GM10248 (cell line): ENCODE data around the gene IL34.

Experiments used
- CTCF ChIA-PET: fragments of 300-600 bp; sonication (Branson Sonifier 250); formaldehyde crosslinking; extraction: SDS; loops from one replicate; lab custom pipeline; 2021; ENCODE audit warnings: antibody characterized with exemption; lab: Yijun Ruan, JAX
- POLR2A ChIA-PET: fragments of 350-650 bp; sonication (Branson Sonifier 250); formaldehyde crosslinking; extraction: SDS; loops from one replicate; lab custom pipeline; 2020; ENCODE audit warnings: antibody characterized with exemption; lab: Yijun Ruan, JAX
- DNase-seq: peaks from one replicate; pipeline ENCODE4 v3.0.0; 2012; ENCODE audit errors: extremely low spot score
- TF ChIP-seq, protein P1 (sequence below): IDR thresholded peaks from 2 replicates; pipeline ENCODE4 v1.5.1; 2012; ENCODE audit warnings: mild to moderate bottlenecking, low read depth; ENCODE audit errors: extremely low read depth, missing control alignments, control extremely low read depth

Gene IL34

DNA sequence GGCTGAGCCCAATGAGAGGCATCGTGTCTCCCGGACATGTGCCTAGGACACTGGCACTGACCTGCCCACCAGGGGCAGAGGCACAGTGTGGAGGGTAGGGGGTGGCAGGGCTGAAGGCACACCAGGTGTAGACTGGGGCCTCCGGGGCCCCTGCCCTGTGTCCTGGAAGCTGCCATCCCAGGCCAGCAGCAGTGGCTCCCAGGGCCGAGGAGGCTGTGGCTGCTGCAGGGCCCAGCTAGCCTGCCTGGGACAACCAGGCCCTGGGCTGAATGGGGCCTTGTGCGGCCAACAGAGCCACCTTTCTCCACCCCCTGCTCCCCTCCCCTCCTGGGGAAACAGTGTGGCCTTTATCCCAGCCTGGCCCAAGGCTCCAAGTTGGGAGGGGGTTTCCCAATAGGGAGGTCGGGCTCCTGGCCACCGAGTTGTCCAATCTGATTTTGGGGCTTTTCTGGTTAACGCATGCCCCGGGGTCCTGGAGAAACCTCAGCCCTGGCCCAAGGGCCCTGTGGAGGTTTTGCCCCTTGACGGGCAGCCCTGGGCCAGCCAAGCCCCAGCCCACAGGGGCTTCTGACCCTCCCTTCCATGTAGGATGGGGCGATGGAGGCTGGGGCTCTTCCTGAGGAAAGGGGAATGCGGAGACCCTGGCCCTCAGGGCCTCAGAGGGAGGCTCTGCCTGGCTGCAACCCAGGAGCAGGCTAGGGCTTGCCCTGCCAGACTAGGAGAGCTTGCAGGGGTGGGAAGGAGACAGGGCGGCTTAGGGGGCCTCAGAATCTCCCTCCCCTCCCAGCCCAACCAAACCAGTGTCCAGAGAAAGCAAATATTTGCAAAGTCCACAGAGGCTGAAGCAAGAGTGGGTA lies 35.3 kb downstream of the IL34 start:
- DNase-seq = no peak
- ChIA-PET CTCF (interaction anchor here (1.1 to 12.1 kb wide), 2 partner anchors 14 to 88 kb away, joined by 3 to 120 read pairs; no protein-coding TSS in a partner anchor), POLR2A (no interaction called here)
- TF ChIP-seq, protein P1, sequence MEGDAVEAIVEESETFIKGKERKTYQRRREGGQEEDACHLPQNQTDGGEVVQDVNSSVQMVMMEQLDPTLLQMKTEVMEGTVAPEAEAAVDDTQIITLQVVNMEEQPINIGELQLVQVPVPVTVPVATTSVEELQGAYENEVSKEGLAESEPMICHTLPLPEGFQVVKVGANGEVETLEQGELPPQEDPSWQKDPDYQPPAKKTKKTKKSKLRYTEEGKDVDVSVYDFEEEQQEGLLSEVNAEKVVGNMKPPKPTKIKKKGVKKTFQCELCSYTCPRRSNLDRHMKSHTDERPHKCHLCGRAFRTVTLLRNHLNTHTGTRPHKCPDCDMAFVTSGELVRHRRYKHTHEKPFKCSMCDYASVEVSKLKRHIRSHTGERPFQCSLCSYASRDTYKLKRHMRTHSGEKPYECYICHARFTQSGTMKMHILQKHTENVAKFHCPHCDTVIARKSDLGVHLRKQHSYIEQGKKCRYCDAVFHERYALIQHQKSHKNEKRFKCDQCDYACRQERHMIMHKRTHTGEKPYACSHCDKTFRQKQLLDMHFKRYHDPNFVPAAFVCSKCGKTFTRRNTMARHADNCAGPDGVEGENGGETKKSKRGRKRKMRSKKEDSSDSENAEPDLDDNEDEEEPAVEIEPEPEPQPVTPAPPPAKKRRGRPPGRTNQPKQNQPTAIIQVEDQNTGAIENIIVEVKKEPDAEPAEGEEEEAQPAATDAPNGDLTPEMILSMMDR = no peak

DNA sequence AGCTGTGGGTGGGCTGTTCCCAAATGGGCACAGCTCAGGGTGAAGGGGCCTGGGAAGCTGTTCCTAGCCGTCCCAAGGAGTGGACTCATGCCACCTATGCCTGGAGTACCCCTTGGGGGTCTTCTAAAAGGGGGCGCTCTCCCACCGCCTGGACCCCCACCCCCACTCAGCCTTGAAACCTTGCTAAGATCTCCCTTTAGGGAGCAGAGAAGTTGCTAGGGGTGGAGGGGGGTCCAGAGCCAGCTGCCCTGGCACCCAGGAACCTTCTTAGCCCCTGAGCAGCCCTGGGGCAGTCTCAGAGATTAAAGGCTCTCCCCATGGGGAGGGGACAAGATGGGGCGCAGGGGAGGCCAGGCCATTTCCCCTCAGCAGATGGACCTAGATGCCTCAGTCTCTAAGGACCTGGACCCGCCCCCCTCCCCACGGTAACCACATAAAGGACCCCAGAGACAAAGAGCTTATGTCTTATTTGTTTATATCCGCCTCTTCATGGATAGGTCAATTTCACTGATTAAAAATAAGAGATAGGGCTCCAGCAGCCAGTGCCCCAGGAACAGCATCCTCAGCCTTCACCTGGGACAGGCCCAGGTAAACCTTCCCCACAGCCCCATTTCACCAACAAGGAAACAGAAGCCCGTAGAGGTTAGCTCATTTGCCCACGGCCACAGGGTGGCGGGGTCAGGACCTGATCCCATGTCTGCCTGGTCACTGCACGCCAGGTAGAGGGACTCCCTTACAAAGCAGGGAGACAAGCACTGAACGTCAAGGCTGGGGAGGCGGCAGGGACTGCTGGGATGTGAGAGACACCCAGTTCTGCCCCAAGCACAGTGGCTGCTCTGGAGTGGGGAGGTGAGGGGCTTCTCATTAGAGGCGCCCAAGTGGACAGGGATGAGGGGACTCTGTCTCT lies 36.1 kb downstream of the IL34 start:
- no peak for DNase-seq
- CTCF ChIA-PET = interaction anchor here (12.1 kb wide), 1 partner anchor 87 kb away, joined by 120 read pairs; no protein-coding TSS in a partner anchor
- POLR2A ChIA-PET = no interaction called here
- TF ChIP-seq, protein P1 = no peak

- POLR2A ChIA-PET = no interaction called here
- DNase-seq = no peak
- CTCF ChIA-PET = interaction anchor here (12.1 kb wide), 1 partner anchor 86 kb away, joined by 120 read pairs; no protein-coding TSS in a partner anchor
- TF ChIP-seq, protein P1 = no peak
Measured at GRCh38 chr16:70683146-70683944, 37.0 kb downstream of the IL34 start.

- ChIA-PET POLR2A (no interaction called here), CTCF (interaction anchor here (12.1 kb wide), 1 partner anchor 85 kb away, joined by 120 read pairs; no protein-coding TSS in a partner anchor)
- DNase-seq = no peak
- TF ChIP-seq, protein P1 = no peak
Measured at GRCh38 chr16:70684146-70685060, 38.0 kb downstream of the IL34 start.

GRCh38 chr16:70685061-70685937 lies 38.9 kb downstream of the IL34 start:
- CTCF ChIA-PET = no interaction called here

More at GRCh38 chr16:70685061-70685937, 38.9 kb downstream of the IL34 start:
- no peak for DNase-seq
- TF ChIP-seq, protein P1 = no peak
- POLR2A ChIA-PET = no interaction called here
